HG03103 (cell line): Measurements from ENCODE around the gene CAMKV.
"Not testable (repeated sequence)": the region's sequence is repeated elsewhere in the genome, so short reads cannot be mapped to it uniquely, and the experiment has no call there.

ENCODE experiments used
- ATAC-seq: cut with Tn5 transposase; IDR thresholded peaks from one replicate; pipeline ENCODE4 v1.9.1; 2021; ENCODE audit warnings: low read depth; ENCODE audit not compliant: unreplicated experiment

CAMKV gene

GRCh38 chr3:49869525-49870126 is at the start of gene CAMKV:
CAMKV (minus strand) TSS chr3:49869906; CDS start chr3:49862388, 7,518 bp downstream.
- no peak for ATAC-seq

- not testable (repeated sequence) for ATAC-seq
Observed at GRCh38 chr3:49917806-49918590, 48.3 kb upstream of the CAMKV start.

DNA sequence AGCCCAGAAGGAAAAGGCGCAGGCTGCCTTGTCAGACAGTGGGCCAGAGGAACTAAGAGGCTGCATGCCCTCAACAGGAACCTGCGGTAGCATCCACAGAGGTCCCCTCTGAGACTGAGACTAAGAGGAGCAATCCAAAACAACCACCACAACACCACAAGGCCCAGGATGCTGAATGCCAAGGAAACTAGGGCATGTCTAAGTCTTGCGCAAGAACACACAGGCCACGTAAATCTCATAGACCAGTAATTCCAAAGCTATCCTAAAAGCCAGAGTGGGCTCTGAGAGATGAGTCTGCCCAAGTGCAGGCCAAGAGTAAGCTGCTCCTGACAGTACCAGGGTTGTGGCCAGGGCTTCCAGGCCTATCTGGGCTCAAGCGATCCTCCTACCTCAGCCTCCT is 47.0 kb upstream of the CAMKV start:
- ATAC-seq: no peak

GRCh38 chr3:49914906-49915305 is 45.2 kb upstream of the CAMKV start:
- no peak for ATAC-seq

GRCh38 chr3:49912881-49913281 is 43.2 kb upstream of the CAMKV start:
- ATAC-seq: no peak

DNA sequence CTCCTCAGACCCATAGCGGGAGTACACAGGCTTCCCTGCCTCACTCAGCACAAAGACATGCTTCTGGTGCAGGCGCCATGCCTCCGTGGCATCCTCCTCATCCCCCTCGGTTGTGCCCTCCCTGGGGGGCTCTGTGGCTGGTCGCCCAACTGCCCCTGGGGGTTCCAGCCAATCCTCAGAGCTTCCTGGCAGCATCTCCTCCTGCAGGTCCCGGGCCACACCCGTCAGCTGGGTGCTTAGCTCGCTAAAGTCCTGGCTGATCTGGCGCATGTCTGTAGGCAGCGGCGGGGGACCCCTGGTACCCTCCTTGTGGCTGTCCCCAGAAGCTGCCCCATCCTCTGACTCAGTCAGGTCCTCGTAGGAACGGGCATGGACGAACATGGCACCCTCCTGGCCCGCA is 41.9 kb upstream of the CAMKV start:
- no peak for ATAC-seq

- no peak for ATAC-seq
Observed at GRCh38 chr3:49911124-49911420, 41.4 kb upstream of the CAMKV start.

DNA sequence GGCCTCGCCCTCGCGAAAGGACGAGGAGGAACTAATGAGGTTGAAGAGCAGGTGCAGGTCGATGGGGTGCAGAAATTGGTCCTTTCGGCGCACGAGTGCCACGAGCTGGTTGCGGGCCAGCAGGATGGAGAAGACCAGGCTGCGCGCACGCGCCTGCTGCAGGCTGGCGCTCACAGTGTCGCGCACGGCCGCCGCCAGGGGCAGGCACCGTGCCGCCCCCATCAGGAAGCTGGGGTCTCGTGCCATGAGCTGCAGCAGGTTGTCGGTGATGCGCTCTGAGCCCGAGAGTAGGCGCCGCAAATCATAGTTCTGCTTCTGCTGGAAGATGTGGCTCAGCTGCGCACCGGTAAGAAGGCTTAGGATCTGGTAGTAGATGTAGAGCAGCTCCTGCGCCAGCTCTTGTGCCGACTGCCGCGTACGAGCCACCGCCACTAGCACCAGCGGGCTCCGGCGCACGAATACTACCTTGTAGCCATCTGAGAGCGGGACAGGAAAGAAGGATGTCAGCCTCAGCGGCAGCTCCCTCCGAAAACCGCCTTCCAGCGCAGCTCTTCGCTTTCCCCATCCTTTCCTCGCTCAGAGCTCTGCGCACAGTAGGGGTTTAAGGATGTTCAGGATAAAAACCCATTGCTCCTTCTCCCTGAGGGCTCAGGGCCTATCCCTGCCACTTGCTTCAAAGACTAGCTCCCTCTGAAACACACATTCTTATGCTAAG is 40.9 kb upstream of the CAMKV start:
- no peak for ATAC-seq

DNA sequence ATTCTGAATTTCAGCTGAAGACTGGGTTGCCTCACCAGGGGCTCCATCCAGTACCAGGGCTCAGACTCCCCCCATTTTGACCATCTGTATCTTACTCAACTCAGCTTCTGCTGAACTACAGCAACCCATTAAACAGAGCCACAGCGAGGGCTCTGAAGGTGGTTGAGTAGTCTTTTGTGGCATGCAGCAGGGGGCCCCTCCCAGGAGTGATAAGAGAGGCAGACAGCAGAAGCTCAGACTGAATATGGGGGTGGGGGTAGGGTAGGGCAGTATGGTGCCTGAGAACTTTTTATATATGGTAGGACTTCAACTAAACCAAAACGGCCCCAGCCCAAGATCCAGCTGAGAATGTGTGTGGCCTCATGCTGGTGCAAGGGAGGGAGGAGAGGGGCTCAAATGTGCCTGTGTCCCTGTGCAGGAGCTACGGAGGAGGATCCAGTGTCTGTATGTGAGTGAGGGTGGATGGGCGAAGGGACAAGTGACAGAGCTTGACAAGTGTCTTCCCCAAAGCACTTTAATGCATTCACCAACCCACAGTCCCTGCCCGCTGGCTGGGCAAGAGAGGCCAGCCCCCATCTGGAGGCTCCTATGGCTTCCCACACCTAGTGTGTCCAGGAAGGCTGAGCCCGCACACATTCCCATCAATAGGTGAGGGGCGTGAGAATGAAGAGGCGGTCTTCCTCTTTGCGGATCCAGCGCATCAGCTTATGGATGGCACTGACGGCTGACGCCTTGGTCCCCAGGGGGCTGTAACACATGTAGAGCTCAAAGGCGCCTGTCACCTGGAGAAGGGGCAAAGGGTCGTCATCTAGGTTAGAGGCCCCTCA is 38.9 kb upstream of the CAMKV start:
- no peak for ATAC-seq

GRCh38 chr3:49906073-49906743 is 36.5 kb upstream of the CAMKV start:
- ATAC-seq: no peak

DNA sequence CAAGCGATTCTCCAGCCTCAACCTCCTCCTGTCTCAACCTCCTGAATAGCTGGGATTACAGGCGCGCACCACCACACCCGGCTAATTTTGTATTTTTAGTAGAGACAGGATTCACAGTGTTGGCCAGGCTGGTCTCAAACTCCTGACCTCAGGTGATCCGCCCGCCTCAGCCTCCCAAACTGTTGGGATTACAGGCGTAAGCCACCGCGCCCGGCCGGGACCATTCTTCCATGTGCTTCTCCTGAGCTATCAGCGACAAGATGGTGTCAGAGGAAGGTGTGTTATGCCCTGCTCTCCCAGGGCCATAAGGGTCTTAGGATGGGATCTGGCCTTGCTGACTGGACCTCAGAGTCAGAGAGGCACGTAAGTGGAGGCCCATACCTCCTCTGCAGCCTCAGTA is 34.7 kb upstream of the CAMKV start:
- not testable (repeated sequence) for ATAC-seq

DNA sequence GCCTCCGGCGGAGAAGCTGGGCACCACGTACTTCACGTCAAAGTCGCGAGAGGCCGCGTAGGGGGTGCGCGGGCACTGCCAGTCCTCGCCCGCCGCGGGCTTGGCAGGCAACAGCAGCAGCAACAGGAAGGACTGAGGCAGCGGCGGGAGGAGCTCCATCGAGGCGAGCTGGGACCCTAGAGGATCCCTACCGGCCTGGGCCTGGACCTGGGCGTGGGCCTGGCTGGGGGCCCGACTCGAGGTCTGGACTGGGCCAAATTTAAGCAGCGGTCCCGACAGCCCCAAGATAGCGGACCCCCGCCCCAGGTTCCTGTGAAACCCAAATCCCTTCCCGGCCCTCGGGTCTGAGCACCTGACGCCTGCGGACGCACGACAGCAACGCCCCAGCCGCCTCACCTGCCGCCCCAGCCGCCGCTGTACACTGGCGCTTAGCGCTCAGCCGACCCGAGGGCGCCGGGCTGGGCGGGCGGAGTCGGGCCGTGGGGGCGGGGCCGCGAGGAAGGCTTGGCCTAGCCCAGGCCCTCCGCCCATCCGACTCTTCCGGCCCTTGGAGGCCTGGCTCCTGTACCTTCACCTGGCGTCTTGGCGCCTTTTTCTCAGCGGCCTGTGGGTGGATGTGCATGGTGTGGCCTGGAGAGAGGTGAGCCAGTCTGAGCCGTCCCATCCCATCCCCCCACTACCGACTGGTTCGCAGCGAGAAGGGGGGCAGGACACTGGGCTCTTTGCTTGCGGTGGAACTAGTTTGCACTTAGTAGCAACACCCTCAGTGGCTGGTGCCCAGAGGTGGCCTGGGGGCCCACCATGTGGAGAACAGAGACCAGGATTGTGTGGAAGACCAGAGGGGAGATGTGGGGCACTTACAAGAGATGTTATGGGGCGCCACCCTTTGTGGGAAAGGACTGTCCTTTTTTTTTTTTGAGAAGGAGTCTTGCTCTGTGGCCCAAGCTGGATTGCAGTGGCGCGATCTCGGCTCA is 34.0 kb upstream of the CAMKV start, which contains the start of gene MST1R:
MST1R (minus strand) TSS at position 423 of the 974 bp plus-strand sequence; CDS start at position 159, 264 bp downstream.
- no peak for ATAC-seq

DNA sequence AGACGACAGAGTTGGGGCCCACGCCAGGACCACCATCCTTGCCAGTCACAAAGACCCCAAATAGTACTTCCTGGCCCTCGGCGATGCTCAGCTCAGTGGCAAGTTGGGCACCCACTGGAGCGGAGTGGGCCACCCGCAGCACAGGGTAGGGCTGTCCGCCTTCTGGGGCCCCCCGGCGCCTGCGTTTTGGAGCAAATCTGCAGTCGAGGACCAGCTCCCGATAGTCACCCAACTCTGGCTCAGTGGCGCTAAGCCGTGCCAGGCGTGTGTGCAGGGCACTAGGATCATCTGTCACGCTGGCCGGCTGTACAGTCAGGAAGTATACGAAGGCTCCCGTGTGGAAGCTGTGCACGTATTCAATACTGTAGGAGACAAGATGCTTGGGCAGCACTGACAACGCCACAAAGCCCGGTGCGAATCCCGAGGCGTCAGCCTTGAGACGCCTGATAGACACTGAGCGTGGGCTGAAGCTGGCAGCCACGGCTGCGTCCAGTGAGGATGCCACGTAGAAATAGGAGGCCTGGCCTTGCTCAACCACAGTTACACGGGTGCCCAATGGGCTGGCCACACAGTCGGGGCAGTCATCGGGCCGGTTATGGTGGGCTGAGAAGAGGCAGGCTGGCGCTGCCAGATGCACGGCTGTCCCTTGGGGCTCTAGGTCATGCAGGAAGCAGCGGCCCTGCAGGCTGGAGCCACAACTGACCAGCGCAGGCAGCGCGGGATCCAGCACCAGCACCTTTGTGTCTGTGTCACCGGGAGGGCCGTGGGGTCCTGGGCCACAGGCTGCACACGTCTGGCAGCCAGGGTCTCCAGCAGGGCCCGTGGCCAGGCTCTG is 33.0 kb upstream of the CAMKV start:
- no peak for ATAC-seq

DNA sequence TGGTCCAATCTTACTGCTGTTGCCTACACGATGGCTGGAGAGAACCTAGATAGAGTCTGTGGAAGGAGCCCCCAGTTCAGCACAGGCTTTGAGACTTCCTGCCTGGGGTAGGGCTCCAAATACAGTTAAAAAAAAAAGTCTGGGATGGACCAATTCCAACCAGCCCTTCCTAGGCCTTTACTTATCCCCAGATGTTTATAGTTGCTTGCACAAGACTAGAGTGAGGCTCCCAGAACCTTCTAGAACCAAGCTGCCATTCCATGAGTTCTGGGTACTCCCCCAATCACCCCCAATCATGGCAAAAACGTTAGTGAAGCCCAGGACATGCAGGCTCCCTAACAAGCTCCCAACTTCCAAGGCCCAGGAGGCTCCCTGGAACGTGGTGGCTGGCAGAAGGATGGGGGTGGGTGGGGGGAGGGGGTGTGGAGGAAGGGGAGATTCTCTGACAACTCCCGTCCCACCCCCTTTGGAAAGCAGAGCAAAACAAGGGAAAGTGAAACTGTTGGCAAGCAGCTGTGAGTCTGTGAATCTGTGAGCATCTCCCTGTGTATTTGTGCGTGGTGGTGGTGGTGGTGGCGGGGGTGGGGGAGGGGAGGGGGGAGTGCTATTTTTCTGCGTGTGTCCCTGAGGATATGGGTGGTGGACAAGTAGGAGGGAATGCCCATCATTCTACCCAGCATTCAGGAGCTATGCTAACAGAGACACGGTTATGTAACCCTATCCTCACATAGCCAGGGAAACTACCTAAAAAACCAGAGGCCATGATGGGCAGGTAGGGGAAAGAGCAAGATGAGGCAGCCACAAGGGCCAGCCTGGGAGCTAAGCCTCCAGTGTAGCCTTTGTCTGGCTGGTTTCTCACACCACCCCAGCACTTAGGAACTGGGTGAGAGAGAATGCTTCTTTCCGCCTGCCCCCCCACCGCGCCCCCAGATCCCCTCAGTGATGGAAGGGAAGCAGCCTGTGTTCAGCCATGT is 31.9 kb upstream of the CAMKV start:
- ATAC-seq: no peak

- ATAC-seq: no peak
Observed at GRCh38 chr3:49900491-49901153, 30.9 kb upstream of the CAMKV start.

- ATAC-seq: no peak
Observed at GRCh38 chr3:49899815-49900214, 30.1 kb upstream of the CAMKV start.

DNA sequence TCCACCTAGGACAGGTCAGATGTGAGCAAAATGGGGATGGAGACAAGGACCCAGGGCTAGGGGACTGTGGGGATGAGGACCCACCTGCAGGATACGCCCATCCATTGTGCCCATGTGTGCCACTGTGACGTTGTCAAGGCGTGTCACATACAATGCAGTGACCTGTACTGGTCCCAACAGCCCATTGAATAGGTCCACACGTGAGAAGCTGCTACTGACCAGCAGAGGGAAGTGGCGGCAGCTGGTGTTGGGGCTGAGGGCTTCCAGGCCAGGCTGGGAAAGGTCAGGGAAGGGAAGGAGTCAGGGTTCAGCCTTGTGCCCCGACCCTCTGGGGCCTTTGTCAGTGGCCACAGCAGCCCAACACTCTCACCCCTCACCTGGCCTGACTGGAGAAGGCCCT is 29.3 kb upstream of the CAMKV start:
- ATAC-seq: no peak
